ENCODE results near the gene PCDHB7. TPM values are rescaled to one million over a fixed set of nuclear protein-coding genes. Genes with fewer than 3 reads are reported as not detected.
"Not testable (repeated sequence)": the region's sequence is repeated elsewhere in the genome, so short reads cannot be mapped to it uniquely, and the experiment has no call there.

PCDHB7 gene
- polyA plus RNA-seq, 4 donors: 4.5 to 7.1 (median 5.0) TPM

DNA sequence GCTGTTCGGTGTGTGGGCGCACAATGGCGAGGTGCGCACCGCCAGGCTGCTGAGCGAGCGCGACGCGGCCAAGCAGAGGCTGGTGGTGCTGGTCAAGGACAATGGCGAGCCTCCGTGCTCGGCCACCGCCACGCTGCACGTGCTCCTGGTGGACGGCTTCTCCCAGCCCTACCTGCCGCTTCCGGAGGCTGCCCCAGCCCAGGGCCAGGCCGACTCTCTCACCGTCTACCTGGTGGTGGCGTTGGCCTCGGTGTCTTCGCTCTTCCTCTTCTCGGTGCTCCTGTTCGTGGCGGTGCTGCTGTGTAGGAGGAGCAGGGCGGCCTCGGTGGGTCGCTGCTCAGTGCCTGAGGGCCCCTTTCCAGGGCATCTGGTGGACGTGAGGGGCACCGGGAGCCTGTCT lies 7.4 kb downstream of the PCDHB7 start:
- DNase-seq (ENCODE audit: low read depth in 4 of 4, low spot score in 2 of 4): not testable (repeated sequence)

GRCh38 chr5:141180313-141180712 lies 7.9 kb downstream of the PCDHB7 start:
- no peak for DNase-seq (ENCODE audit: low read depth in 4 of 4, low spot score in 2 of 4)

DNA sequence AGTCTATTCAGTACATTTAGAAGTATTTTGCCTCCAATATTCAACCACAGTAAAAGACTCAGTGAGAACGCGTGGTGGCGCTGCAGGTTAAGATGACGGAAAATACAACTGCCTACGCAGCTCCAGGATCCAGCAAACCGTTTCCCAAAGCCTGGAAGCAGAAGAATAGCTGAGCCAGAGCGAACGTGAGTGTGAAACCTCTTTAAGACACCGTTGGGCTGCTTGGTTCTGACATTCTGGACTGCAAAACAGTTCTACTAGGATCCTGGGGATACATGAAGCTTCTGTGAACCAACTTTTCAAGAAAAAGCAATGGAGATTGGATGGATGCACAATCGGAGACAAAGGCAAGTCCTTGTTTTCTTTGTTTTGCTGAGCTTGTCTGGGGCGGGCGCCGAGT lies 9.8 kb downstream of the PCDHB7 start, which contains the start of gene PCDHB16:
TSS of gene PCDHB16 (plus strand) at position 140 of the 400 bp plus-strand sequence. CDS start at position 313, 173 bp downstream.
- DNase-seq (ENCODE audit: low read depth in 4 of 4, low spot score in 2 of 4): no peak

- not testable (repeated sequence) for DNase-seq (ENCODE audit: low read depth in 4 of 4, low spot score in 2 of 4)
Measured at GRCh38 chr5:141184117-141184855, 11.8 kb downstream of the PCDHB7 start.

- no peak for DNase-seq (ENCODE audit: low read depth in 4 of 4, low spot score in 2 of 4)
Measured at GRCh38 chr5:141186897-141187512, 14.6 kb downstream of the PCDHB7 start, which contains the start of gene PCDHB9. Gene PCDHB9, plus strand, starts transcription at chr5:141187161. Its CDS starts 158 bp downstream, at chr5:141187319.

GRCh38 chr5:141188682-141189081 lies 16.2 kb downstream of the PCDHB7 start:
- DNase-seq (ENCODE audit: low read depth in 4 of 4, low spot score in 2 of 4): not testable (repeated sequence)

DNA sequence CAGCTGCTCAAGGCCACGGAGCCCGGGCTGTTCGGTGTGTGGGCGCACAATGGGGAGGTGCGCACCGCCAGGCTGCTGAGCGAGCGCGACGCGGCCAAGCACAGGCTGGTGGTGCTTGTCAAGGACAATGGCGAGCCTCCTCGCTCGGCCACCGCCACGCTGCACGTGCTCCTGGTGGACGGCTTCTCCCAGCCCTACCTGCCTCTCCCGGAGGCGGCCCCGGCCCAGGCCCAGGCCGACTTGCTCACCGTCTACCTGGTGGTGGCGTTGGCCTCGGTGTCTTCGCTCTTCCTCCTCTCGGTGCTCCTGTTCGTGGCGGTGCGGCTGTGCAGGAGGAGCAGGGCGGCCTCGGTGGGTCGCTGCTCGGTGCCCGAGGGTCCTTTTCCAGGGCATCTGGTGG lies 16.7 kb downstream of the PCDHB7 start:
- not testable (repeated sequence) for DNase-seq (ENCODE audit: low read depth in 4 of 4, low spot score in 2 of 4)

DNA sequence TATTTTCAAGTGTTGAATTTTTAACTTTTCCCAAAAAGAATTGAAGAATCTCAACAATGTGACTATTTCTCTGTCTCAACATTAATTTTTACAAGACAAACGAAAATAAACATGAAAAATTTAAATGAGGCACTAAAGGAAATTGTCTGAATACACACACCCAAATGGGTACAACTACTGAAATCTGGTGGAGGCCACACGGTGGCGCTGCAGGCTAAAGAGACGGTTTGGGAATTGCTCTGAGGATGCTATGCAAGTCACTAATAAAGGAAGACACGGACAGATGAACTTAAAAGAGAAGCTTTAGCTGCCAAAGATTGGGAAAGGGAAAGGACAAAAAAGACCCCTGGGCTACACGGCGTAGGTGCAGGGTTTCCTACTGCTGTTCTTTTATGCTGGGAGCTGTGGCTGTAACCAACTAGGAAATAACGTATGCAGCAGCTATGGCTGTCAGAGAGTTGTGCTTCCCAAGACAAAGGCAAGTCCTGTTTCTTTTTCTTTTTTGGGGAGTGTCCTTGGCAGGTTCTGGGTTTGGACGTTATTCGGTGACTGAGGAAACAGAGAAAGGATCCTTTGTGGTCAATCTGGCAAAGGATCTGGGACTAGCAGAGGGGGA lies 19.8 kb downstream of the PCDHB7 start, which contains the start of gene PCDHB10:
TSS of gene PCDHB10 (plus strand) at position 244 of the 616 bp plus-strand sequence. CDS start at position 444, 200 bp downstream.
- no peak for DNase-seq (ENCODE audit: low read depth in 4 of 4, low spot score in 2 of 4)

DNA sequence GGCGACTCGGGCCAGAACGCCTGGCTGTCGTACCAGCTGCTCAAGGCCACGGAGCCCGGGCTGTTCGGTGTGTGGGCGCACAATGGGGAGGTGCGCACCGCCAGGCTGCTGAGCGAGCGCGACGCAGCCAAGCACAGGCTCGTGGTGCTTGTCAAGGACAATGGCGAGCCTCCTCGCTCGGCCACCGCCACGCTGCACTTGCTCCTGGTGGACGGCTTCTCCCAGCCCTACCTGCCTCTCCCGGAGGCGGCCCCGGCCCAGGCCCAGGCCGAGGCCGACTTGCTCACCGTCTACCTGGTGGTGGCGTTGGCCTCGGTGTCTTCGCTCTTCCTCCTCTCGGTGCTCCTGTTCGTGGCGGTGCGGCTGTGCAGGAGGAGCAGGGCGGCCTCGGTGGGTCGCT lies 21.9 kb downstream of the PCDHB7 start:
- DNase-seq (ENCODE audit: low read depth in 4 of 4, low spot score in 2 of 4): not testable (repeated sequence)

DNA sequence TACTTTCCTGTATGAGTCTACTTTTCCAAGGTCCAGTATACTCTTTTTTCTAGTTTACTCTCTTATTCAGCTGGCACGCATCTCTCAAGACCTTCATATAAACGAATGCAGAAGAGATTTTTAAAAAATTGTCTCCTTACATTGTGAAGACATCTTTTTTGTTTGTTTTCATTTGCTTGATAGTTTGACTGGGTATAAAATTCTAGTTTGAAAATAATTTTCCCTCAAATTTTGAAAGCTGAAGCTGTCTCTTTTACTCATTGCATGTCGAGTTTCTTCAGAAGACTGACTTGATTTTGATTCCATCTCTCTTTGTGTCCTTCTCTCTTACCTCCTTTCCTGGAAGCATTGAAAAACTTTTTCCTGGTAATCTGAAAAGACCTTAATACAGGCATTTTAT lies 23.9 kb downstream of the PCDHB7 start:
- no peak for DNase-seq (ENCODE audit: low read depth in 4 of 4, low spot score in 2 of 4)

DNA sequence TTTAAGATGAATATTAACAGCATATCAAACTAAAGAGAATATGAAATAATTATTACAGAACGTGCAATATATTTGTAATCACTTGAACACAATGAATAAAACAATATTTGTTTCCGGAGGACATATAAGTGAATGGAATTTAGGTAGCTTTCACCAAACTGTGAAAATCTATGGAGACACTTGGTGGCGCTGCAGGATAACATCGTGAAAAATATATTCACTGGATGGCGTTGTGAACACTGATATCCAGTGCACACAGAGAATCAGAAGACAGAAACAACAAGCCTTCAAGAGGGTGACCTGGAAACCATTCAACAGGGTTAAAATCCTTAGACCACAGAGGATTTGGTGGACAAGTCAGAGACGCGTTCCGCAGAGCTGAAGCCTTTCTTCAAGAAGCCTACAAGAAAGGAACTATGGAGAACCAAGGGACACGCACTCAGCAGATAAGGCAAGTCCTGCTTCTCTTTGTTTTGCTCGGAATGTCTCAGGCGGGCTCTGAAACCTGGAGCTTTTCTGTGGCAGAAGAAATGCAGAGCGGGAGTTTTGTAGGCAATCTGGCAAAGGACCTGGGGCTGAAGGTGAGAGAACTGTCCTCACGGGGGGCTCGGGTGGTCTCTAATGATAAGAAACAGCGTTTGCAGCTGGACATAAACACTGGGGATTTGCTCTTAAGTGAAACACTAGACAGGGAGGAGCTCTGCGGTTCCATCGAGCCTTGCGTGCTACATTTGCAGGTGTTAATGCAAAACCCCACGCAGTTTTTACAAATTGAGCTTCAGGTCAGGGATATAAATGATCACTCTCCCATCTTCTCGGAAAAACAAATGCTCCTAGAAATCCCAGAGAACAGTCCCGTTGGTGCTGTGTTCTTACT lies 27.2 kb downstream of the PCDHB7 start, which contains the start of gene PCDHB11:
TSS of gene PCDHB11 (plus strand) at position 269 of the 877 bp plus-strand sequence. CDS start at position 417, 148 bp downstream.
- DNase-seq (ENCODE audit: low read depth in 4 of 4, low spot score in 2 of 4): no peak

DNA sequence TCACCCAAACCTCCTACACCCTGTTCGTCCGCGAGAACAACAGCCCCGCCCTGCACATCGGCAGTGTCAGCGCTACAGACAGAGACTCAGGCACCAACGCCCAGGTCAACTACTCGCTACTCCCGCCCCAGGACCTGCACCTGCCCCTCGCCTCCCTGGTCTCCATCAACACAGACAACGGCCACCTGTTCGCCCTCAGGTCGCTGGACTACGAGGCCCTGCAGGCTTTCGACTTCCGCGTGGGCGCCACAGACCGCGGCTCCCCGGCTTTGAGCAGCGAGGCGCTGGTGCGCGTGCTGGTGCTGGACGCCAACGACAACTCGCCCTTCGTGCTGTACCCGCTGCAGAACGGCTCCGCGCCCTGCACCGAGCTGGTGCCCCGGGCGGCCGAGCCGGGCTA lies 28.7 kb downstream of the PCDHB7 start:
- DNase-seq (ENCODE audit: low read depth in 4 of 4, low spot score in 2 of 4): not testable (repeated sequence)

DNA sequence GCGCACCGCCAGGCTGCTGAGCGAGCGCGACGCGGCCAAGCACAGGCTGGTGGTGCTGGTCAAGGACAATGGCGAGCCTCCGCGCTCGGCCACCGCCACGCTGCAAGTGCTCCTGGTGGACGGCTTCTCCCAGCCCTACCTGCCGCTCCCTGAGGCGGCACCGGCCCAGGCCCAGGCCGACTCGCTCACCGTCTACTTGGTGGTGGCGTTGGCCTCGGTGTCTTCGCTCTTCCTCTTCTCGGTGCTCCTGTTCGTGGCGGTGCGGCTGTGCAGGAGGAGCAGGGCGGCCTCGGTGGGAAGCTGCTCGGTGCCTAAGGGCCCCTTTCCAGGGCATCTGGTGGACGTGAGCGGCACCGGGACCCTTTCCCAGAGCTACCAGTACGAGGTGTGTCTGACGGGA lies 29.2 kb downstream of the PCDHB7 start:
- DNase-seq (ENCODE audit: low read depth in 4 of 4, low spot score in 2 of 4): not testable (repeated sequence)

- no peak for DNase-seq (ENCODE audit: low read depth in 4 of 4, low spot score in 2 of 4)
Measured at GRCh38 chr5:141208478-141208877, 36.0 kb downstream of the PCDHB7 start, which contains the start of gene PCDHB12. Gene PCDHB12, plus strand, starts transcription at chr5:141208719. Its CDS starts 189 bp downstream, at chr5:141208908.

DNA sequence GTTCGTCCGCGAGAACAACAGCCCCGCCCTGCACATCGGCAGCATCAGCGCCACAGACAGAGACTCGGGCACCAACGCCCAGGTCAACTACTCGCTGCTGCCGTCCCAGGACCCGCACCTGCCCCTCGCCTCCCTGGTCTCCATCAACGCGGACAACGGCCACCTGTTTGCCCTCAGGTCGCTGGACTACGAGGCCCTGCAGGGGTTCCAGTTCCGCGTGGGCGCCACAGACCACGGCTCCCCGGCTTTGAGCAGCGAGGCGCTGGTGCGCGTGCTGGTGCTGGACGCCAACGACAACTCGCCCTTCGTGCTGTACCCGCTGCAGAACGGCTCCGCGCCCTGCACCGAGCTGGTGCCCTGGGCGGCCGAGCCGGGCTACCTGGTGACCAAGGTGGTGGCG lies 37.8 kb downstream of the PCDHB7 start:
- not testable (repeated sequence) for DNase-seq (ENCODE audit: low read depth in 4 of 4, low spot score in 2 of 4)

GRCh38 chr5:141210849-141211248 lies 38.4 kb downstream of the PCDHB7 start:
- not testable (repeated sequence) for DNase-seq (ENCODE audit: low read depth in 4 of 4, low spot score in 2 of 4)

- DNase-seq (ENCODE audit: low read depth in 4 of 4, low spot score in 2 of 4): not testable (repeated sequence)
Measured at GRCh38 chr5:141213656-141214339, 41.4 kb downstream of the PCDHB7 start, which contains the start of gene PCDHB13. Gene PCDHB13, plus strand, starts transcription at chr5:141213919. Its CDS starts 205 bp downstream, at chr5:141214124.

DNA sequence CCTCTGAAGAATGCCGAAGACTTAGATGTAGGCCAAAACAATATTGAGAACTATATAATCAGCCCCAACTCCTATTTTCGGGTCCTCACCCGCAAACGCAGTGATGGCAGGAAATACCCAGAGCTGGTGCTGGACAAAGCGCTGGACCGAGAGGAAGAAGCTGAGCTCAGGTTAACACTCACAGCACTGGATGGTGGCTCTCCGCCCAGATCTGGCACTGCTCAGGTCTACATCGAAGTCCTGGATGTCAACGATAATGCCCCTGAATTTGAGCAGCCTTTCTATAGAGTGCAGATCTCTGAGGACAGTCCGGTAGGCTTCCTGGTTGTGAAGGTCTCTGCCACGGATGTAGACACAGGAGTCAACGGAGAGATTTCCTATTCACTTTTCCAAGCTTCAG lies 42.1 kb downstream of the PCDHB7 start:
- DNase-seq (ENCODE audit: low read depth in 4 of 4, low spot score in 2 of 4): not testable (repeated sequence)

DNA sequence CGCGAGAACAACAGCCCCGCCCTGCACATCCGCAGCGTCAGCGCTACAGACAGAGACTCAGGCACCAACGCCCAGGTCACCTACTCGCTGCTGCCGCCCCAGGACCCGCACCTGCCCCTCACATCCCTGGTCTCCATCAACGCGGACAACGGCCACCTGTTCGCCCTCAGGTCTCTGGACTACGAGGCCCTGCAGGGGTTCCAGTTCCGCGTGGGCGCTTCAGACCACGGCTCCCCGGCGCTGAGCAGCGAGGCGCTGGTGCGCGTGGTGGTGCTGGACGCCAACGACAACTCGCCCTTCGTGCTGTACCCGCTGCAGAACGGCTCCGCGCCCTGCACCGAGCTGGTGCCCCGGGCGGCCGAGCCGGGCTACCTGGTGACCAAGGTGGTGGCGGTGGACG lies 43.1 kb downstream of the PCDHB7 start:
- not testable (repeated sequence) for DNase-seq (ENCODE audit: low read depth in 4 of 4, low spot score in 2 of 4)
